ENCODE data around the gene TMEM156.
"Not testable (repeated sequence)": the region's sequence is repeated elsewhere in the genome, so short reads cannot be mapped to it uniquely, and the experiment has no call there.

TMEM156 gene

GRCh38 chr4:38989487-38989886 lies 42.7 kb downstream of the TMEM156 start:
- no peak for DNase-seq

GRCh38 chr4:38988353-38988752 lies 43.9 kb downstream of the TMEM156 start:
- DNase-seq = not testable (repeated sequence)

GRCh38 chr4:38987491-38987890 lies 44.7 kb downstream of the TMEM156 start:
- no peak for DNase-seq

GRCh38 chr4:38985410-38986100 lies 46.7 kb downstream of the TMEM156 start:
- no peak for DNase-seq

GRCh38 chr4:38983787-38984598 lies 48.2 kb downstream of the TMEM156 start:
- DNase-seq = no peak

GRCh38 chr4:38983291-38983690 lies 48.9 kb downstream of the TMEM156 start:
- DNase-seq = no peak

- no peak for DNase-seq
These were observed 49.7 kb downstream of the TMEM156 start for GRCh38 chr4:38982361-38983095.

- DNase-seq = no peak
These were observed 51.1 kb downstream of the TMEM156 start for GRCh38 chr4:38980903-38981676.

- no peak for DNase-seq
These were observed 52.5 kb downstream of the TMEM156 start for GRCh38 chr4:38979511-38980230.

GRCh38 chr4:38979081-38979480 lies 53.1 kb downstream of the TMEM156 start:
- DNase-seq = no peak

- no peak for DNase-seq
These were observed 55.9 kb downstream of the TMEM156 start for GRCh38 chr4:38976308-38976707.

- DNase-seq = no peak
These were observed 63.5 kb downstream of the TMEM156 start for GRCh38 chr4:38968668-38969067.

GRCh38 chr4:38967260-38968095 lies 64.7 kb downstream of the TMEM156 start:
- DNase-seq = peak; percentile 61

- no peak for DNase-seq
These were observed 66.3 kb downstream of the TMEM156 start for GRCh38 chr4:38965866-38966265.

GRCh38 chr4:38964942-38965775 lies 67.0 kb downstream of the TMEM156 start:
- no peak for DNase-seq

GRCh38 chr4:38959248-38959647 lies 73.0 kb downstream of the TMEM156 start:
- not testable (repeated sequence) for DNase-seq

- peak; percentile 53 for DNase-seq
These were observed 73.6 kb downstream of the TMEM156 start for GRCh38 chr4:38958453-38959190.

GRCh38 chr4:38957893-38958292 lies 74.3 kb downstream of the TMEM156 start:
- no peak for DNase-seq

- DNase-seq = no peak
These were observed 74.9 kb downstream of the TMEM156 start for GRCh38 chr4:38957261-38957815.

Data from OCI-M1 (cell line).